Suprapubic skin (tissue), 4 donors: ENCODE data around the gene SMYD3. TPM values are rescaled to one million over a fixed set of nuclear protein-coding genes. Genes with fewer than 3 reads are reported as not detected.

ENCODE experiments used
- DNase-seq, 2 donors: peaks; one replicate each; pipeline ENCODE4 v3.0.0-alpha.2; 2019; ENCODE audit warnings: low spot score in 2 of 2
- H3K27ac ChIP-seq: fragments of 200-600 bp; sonication (generic); one replicate; pipeline ENCODE4 v1.5.1; 2019
- H3K27me3 ChIP-seq: fragments of 200-600 bp; sonication (generic); one replicate; pipeline ENCODE4 v1.5.1; 2019
- H3K36me3 ChIP-seq: fragments of 200-600 bp; sonication (generic); one replicate; pipeline ENCODE4 v1.5.1; 2019
- H3K4me1 ChIP-seq: fragments of 200-600 bp; sonication (generic); one replicate; pipeline ENCODE4 v1.5.1; 2019
- H3K4me3 ChIP-seq: fragments of 200-600 bp; sonication (generic); one replicate; pipeline ENCODE4 v1.5.1; 2019; ENCODE audit warnings: mild to moderate bottlenecking
- H3K9me3 ChIP-seq: fragments of 200-600 bp; sonication (generic); one replicate; pipeline ENCODE4 v1.5.1; 2019
- EP300 ChIP-seq: sonication (generic); formaldehyde crosslinking; IDR thresholded peaks from one replicate; pipeline ENCODE4 v1.6.1; 2017; ENCODE audit warnings: antibody characterized with exemption
- POLR2A ChIP-seq, 2 donors: fragments of 450-650 bp; IDR thresholded peaks; one replicate each; pipeline ENCODE4 v1.6.1; 2017; ENCODE audit warnings: antibody characterized with exemption in 2 of 2, mild to moderate bottlenecking in 2 of 2, moderate library complexity in 2 of 2
- POLR2AphosphoS5 ChIP-seq, 3 donors: sonication (generic); formaldehyde crosslinking; IDR thresholded peaks; one replicate each; pipeline ENCODE4 v1.6.1; 2017; ENCODE audit warnings: antibody characterized with exemption in 3 of 3
- WGBS: methylation state at CpG from one replicate; pipeline ENCODE4 v1.1.5; 2018; 5-methylcytosine and 5-hydroxymethylcytosine counted together
- total RNA-seq, 4 donors: library from RNA; depleted of rRNA; stranded (reverse); fragments of >200 nt; gene quantifications; one replicate each; pipeline ENCODE4 v1.1.0, GENCODE V29; 2016
- TF ChIP-seq, protein P1 (sequence below), 2 donors: fragments of 200-600 bp in 1 of 2; fragments of 450-650 bp in 1 of 2; sonication (generic) in 1 of 2; IDR thresholded peaks; one replicate each; pipeline ENCODE4 v1.5.1; 2016 to 2019; ENCODE audit warnings: antibody characterized with exemption in 2 of 2, mild to moderate bottlenecking in 1 of 2, moderate library complexity in 1 of 2

Gene SMYD3
- total RNA-seq, 4 donors from 2014 or later = 14.5 to 33.6 (median 18.9) TPM

DNA sequence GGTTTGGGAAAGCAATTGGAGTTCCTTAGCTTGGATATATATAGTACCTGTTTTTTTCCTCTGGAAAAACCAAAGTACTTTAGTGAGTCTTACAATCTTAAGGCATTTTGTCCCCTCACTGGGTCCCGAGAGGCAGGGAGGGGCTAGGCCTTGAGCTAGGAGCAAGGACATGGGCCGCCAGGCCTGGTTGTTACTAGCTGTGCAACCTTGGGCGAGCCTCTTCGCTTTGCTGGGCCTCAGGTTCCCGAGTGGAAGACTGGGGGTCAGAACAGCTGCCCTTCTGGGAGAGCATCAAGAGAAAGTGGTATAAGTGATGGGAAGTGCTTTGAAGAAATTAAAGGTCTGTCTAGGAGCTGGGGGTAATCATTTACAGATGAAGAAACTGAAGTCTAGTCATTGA is 799.1 kb downstream of the SMYD3 start:
- TF ChIP-seq, protein P1, sequence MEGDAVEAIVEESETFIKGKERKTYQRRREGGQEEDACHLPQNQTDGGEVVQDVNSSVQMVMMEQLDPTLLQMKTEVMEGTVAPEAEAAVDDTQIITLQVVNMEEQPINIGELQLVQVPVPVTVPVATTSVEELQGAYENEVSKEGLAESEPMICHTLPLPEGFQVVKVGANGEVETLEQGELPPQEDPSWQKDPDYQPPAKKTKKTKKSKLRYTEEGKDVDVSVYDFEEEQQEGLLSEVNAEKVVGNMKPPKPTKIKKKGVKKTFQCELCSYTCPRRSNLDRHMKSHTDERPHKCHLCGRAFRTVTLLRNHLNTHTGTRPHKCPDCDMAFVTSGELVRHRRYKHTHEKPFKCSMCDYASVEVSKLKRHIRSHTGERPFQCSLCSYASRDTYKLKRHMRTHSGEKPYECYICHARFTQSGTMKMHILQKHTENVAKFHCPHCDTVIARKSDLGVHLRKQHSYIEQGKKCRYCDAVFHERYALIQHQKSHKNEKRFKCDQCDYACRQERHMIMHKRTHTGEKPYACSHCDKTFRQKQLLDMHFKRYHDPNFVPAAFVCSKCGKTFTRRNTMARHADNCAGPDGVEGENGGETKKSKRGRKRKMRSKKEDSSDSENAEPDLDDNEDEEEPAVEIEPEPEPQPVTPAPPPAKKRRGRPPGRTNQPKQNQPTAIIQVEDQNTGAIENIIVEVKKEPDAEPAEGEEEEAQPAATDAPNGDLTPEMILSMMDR (IDR thresholded peaks at IDR 0.05) = no peak
- TF ChIP-seq EP300 = no peak
- no peak for TF ChIP-seq POLR2A (IDR thresholded peaks at IDR 0.05)
- no peak for TF ChIP-seq POLR2AphosphoS5 (IDR thresholded peaks at IDR 0.05)
- no peak for DNase-seq

DNA sequence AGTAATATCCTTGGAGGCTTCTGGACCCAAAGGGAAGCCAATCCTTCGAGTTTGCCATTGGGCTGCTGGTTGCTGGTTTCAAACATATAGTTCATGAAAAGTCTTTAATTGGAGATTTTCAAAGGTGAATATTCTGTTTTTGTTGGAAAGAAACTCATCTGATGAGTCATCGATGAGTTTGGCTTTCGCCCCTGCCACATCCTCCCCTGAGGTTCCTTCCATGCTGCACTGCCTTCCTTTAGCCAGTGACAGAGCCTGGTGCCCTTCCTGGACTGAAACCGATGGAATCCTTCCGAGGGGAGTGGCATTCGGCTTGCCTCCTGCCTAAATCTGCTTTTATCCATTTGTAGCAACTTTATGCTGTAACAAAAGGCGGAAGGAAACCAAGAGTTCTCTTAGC is 802.3 kb downstream of the SMYD3 start:
- TF ChIP-seq, protein P1 (IDR thresholded peaks at IDR 0.05) = no peak
- TF ChIP-seq POLR2AphosphoS5 (IDR thresholded peaks at IDR 0.05) = no peak
- TF ChIP-seq POLR2A (IDR thresholded peaks at IDR 0.05) = no peak
- no peak for TF ChIP-seq EP300
- Histone ChIP-seq H3K27ac (no peak overlapping the region), H3K36me3 (no peaks in the 10 kb centered on the region), H3K4me3 (no peak overlapping the region), H3K9me3 (no peaks in the 10 kb centered on the region), H3K4me1 (no peaks in the 10 kb centered on the region), H3K27me3 (no peaks in the 10 kb centered on the region)
- 68% methylated on average over 7 of the region's 7 CpGs for WGBS
- no peak for DNase-seq

More for the DNA sequence above, 799.1 kb downstream of the SMYD3 start:
- no peak overlapping the region for H3K4me3 ChIP-seq
- WGBS = 96% methylated on average over 5 of the region's 5 CpGs
- no peaks in the 10 kb centered on the region for H3K27me3 ChIP-seq
- no peaks in the 10 kb centered on the region for H3K36me3 ChIP-seq
- H3K9me3 ChIP-seq = no peaks in the 10 kb centered on the region
- no peak overlapping the region for H3K27ac ChIP-seq
- no peaks in the 10 kb centered on the region for H3K4me1 ChIP-seq

DNA sequence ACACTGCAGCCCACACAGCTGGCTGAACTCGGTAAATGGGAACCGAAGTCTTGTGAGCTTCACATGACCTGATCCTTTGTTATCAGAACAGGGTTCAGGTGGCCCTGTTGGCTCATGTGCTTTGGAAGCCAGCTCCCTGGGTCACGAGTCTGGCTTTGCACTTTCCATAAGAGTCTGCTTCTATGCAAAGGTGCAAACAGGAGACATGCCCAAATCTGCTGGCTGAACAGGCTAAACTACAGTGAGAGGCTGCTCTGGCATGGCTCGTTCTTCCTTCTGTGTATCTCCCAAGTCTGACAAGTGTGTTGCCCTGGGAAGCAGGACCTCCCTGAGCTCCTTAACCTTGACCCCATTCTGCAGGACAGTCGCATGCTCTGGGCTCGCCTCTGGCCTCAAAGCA is 802.7 kb downstream of the SMYD3 start:
- H3K4me1 ChIP-seq = no peaks in the 10 kb centered on the region
- H3K9me3 ChIP-seq = no peaks in the 10 kb centered on the region
- no peak overlapping the region for H3K4me3 ChIP-seq
- no peaks in the 10 kb centered on the region for H3K27me3 ChIP-seq
- TF ChIP-seq POLR2AphosphoS5 (IDR thresholded peaks at IDR 0.05) = no peak
- TF ChIP-seq, protein P1 (IDR thresholded peaks at IDR 0.05) = no peak
- no peak for TF ChIP-seq EP300
- no peak for TF ChIP-seq POLR2A (IDR thresholded peaks at IDR 0.05)
- no peak overlapping the region for H3K27ac ChIP-seq
- DNase-seq = no peak
- WGBS = 63% methylated on average over 6 of the region's 6 CpGs
- H3K36me3 ChIP-seq = no peaks in the 10 kb centered on the region

DNA sequence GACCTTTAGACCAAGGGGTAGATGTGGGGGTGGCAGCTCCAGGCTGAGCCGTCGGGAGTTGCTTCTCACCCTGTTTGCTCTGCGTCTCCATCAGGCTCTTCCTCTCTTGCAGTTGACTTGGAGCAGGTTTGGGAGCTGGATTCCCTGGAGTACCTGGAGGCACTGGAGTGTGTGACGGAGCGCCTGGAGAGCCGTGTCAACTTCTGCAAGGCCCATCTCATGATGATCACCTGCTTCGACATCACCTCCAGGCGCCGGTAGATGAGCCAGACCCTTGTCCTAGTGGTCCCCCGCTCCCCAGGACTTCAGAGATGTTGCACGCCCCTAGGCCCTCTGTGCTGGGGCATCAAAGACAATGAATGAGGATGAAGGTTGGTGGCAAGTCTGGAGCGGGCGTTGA is 804.7 kb downstream of the SMYD3 start:
- Histone ChIP-seq H3K27ac (no peak overlapping the region), H3K27me3 (no peaks in the 10 kb centered on the region), H3K36me3 (no peaks in the 10 kb centered on the region), H3K9me3 (no peaks in the 10 kb centered on the region), H3K4me1 (no peaks in the 10 kb centered on the region), H3K4me3 (no peak overlapping the region)
- DNase-seq = peak in 1 of 2 donors; percentile 68
- WGBS = 95% methylated on average over 13 of the region's 13 CpGs
- TF ChIP-seq EP300 (no peak), POLR2AphosphoS5 (IDR thresholded peaks at IDR 0.05) (no peak), POLR2A (IDR thresholded peaks at IDR 0.05) (no peak)
- TF ChIP-seq, protein P1 (IDR thresholded peaks at IDR 0.05) = no peak

DNA sequence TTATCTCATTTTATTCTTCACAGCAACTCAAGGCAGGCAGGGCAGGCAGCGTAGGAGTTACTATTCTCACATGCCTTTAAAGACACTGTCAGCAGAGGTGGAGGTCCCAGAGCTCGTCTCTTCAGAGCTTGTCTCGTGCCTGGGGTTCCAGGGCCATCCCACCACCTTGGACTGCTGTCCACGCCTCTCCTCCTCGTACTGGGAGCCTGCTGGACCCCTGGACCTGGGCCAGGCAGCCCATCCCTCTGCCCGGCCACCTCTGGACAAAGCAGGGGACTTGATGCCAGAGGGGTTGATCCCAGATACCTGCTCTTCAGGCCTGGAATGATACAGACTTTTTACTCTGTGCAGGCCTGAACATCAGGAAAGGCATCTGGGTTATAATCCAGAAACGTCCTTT is 805.4 kb downstream of the SMYD3 start:
- no peaks in the 10 kb centered on the region for H3K9me3 ChIP-seq
- WGBS = 95% methylated on average over 7 of the region's 7 CpGs
- no peak overlapping the region for H3K4me3 ChIP-seq
- H3K27ac ChIP-seq = no peak overlapping the region
- H3K36me3 ChIP-seq = no peaks in the 10 kb centered on the region
- DNase-seq = no peak
- TF ChIP-seq, protein P1 (IDR thresholded peaks at IDR 0.05) = no peak
- no peak for TF ChIP-seq POLR2AphosphoS5 (IDR thresholded peaks at IDR 0.05)
- no peak for TF ChIP-seq EP300
- no peak for TF ChIP-seq POLR2A (IDR thresholded peaks at IDR 0.05)
- no peaks in the 10 kb centered on the region for H3K27me3 ChIP-seq
- H3K4me1 ChIP-seq = no peaks in the 10 kb centered on the region
